HG03280 (cell line): Measurements from ENCODE around the gene CRYBG1.

Experiments
- ATAC-seq: cut with Tn5 transposase; IDR thresholded peaks from one replicate; pipeline ENCODE4 v1.9.1; 2021; ENCODE audit warnings: mild to moderate bottlenecking, moderate library complexity; ENCODE audit not compliant: unreplicated experiment

CRYBG1 gene

GRCh38 chr6:106522562-106523250, 162.2 kb downstream of the CRYBG1 start:
- no peak for ATAC-seq

DNA sequence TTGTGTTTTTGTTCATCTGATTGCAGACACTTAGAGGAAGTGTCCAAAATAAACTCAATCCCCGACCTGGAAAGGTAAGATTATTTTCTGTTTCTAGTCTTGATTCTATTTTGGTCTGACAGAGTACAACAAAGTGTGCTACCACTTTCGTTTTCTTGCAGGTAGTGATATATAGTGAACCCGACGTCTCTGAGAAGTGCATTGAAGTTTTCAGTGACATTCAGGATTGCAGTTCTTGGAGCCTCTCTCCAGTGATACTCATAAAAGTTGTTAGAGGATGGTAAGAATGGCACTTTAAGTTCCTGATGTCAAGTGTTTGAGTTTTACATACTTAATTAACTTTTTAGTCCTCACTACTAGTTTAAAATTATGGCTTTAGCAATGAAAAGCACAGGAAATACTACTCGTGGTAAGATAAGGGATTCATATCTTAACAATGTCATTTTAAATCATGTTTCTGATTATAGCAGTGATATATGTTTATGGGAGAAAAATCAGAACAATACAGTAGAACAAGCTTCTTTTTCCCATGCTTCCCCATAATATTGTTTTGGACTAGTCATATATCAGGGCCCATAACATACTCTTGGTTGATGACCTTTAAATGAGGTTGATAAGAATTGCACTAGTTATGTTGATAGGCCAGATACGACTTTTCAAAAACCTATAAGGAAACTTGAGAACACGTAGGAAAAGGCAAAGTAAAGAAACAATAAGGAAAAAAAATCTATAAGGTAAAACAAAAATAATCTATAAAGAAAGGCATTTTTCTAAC, 164.8 kb downstream of the CRYBG1 start:
- peak; percentile 35 for ATAC-seq

GRCh38 chr6:106525882-106526275, 165.4 kb downstream of the CRYBG1 start:
- ATAC-seq: no peak

DNA sequence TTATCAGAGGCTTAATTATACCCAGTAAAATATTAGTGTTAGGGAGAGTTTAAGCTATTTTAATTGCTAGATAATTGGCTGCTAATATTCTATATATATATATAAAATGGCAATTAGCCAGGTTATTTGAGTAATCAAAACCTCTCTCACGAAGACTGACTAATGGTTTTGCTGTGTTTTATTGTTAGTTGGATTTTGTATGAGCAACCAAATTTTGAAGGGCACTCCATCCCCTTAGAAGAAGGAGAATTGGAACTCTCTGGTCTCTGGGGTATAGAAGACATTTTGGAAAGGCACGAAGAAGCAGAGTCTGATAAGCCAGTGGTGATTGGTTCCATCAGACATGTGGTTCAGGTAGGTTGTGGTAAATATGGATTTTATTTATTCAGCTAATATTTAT, 166.6 kb downstream of the CRYBG1 start:
- ATAC-seq: no peak

DNA sequence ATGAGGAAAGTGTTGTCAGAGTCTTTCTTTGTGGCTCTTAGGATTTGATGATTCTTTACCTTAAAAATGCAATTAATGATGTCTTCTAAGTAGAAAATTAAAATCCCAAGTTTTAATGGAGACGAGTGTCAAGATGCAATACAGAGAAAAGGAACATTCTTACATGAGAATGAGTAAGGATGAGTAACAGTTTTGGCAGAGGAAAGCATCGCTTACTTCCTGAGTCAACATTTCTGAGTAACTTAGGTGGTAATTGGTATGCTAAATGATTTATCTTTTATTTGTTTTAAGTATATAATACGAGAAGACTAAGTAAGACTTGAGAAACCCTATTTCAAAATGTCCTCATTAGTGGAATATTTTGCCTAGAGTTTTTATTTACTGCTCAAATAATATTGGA, 167.5 kb downstream of the CRYBG1 start:
- no peak for ATAC-seq

GRCh38 chr6:106528521-106528920, 168.0 kb downstream of the CRYBG1 start:
- ATAC-seq: no peak

DNA sequence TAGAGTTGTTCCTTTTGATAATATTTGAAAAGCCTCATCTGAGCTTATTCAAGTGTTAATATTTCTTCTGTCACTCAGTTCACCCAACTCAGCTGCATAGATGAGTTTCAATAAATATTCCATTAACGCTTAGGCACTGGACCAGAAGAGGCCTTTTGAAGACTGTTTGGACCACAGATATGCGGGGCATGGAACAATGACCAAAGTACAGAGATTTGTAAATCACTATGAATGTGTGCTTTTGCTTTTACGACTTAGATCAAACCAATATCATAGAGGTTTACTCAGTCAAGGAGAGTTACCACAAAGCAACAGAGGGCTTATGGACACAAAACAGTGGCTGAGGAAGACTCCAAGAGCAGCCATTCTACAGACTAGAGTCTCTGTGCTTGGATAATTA, 168.9 kb downstream of the CRYBG1 start:
- no peak for ATAC-seq

GRCh38 chr6:106530026-106530425, 169.5 kb downstream of the CRYBG1 start:
- ATAC-seq: no peak

DNA sequence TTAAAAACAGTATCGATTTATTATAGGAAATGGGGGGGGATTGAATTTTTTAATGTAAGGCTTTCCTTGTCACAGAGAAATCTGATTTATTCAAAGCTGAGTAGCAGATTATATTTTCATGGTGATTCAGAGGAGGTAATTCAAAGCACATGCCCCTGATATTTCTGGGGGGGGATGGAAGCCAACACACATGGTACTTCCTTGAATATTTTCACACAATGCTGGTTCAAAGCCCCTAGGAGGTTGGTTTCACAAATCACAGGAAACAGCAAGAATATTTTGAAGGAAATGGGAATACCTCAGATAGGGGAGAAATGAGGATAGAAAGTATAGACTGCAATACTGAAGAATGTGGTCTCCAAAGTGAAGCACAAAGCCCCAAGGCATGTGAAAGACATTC, 170.0 kb downstream of the CRYBG1 start:
- ATAC-seq: no peak

- ATAC-seq: no peak
Measured at GRCh38 chr6:106533054-106533453, 172.5 kb downstream of the CRYBG1 start.

GRCh38 chr6:106534004-106534403, 173.5 kb downstream of the CRYBG1 start:
- ATAC-seq: no peak

DNA sequence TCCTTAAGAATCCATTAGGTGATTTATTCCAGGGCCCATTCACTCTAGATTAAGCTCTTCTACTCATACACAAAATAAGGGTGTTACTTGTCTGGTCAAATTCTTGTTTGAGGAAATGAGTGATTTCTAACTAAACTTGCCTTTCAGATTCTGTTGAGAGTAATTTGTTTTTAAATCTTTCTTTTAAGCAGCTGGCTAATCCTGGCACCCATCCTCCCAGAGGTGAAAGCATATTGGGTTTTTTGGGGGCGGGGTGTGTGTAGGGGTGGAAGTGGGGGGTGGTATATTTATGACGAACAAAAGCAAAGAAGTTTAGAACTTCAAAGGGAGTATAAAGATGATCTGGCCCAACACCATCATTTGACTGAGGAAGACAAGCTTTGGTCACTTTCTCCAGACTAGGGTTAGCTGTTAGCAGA, 174.1 kb downstream of the CRYBG1 start:
- ATAC-seq: no peak

DNA sequence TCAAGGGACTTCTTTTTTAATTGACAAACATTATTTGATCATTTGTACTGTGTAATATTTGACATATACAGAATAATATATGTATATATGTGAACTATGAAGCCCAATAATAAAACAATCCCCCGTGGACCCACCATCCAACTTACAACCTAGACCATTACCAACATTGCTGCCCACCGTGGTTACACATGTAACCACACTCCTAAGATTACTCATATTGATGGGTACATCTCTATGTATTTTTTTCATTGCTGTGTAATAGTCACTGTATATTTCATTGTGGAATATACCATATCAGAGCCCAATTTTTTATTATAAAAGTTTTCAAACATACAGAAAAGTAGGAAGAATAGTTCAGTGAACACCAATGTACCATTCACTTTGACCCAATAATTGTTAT, 174.5 kb downstream of the CRYBG1 start:
- ATAC-seq: no peak

GRCh38 chr6:106536357-106536756, 175.8 kb downstream of the CRYBG1 start:
- ATAC-seq: no peak

DNA sequence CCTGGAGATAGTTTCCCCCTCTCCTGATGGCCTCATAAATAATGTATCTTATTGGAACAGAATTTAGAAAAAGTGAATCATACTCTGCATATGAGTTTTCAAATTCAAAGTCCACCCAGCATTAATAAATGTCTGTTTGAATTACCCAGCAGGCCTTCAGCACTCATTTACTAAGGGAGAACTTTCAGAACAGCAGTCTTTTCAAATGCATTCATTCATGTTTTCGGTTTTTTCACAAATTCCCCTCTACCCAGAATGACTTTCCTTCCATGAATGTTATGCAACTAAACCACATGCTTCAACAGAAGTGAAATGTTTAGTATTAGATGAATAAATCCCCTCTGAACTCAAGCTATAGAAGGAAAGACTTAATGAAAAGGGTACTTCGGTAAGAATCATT, 176.3 kb downstream of the CRYBG1 start:
- no peak for ATAC-seq

- no peak for ATAC-seq
Measured at GRCh38 chr6:106537662-106538061, 177.1 kb downstream of the CRYBG1 start.

GRCh38 chr6:106538145-106538544, 177.6 kb downstream of the CRYBG1 start:
- ATAC-seq: no peak

GRCh38 chr6:106539936-106540335, 179.4 kb downstream of the CRYBG1 start:
- ATAC-seq: no peak

DNA sequence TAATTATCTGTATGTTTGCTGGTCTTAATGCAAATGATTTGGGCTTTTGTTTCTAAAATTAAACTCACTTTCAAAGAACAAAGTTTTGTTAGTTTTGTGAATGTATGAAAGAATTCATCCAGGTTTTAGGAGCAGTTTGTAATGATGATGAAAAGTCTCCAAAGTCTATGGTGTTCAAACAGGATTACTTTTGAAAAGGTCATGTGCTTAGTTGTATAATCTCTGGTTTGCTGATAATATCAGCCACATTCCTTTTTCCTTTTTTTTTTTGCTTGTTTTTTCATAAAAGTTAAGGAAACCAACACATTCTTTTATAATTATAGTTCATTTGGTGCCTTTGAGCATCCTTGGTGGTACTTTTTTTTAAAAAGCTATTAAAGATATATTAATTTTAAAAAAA, 179.9 kb downstream of the CRYBG1 start:
- ATAC-seq: no peak

GRCh38 chr6:106540907-106541306, 180.4 kb downstream of the CRYBG1 start:
- ATAC-seq: no peak

DNA sequence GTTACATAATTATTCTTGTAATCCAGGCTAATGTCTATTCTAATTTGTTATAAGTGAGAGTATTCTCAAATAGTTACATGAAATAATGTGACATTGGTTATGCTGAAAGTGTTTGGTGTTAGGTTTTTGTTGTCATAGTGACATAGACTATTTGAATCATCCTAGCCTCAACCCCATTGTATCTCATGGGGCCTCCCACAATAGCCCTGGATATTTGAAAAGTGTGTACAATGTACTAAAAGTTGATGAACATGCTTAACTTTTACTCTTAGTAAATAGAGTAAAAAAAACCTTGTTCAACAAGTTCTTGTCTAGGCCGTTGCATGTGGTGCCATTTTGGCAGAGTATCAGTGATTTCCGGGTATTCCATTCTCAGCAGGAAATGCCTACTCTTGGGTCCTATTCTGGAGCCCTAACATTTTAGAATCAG, 185.8 kb downstream of the CRYBG1 start:
- ATAC-seq: no peak

DNA sequence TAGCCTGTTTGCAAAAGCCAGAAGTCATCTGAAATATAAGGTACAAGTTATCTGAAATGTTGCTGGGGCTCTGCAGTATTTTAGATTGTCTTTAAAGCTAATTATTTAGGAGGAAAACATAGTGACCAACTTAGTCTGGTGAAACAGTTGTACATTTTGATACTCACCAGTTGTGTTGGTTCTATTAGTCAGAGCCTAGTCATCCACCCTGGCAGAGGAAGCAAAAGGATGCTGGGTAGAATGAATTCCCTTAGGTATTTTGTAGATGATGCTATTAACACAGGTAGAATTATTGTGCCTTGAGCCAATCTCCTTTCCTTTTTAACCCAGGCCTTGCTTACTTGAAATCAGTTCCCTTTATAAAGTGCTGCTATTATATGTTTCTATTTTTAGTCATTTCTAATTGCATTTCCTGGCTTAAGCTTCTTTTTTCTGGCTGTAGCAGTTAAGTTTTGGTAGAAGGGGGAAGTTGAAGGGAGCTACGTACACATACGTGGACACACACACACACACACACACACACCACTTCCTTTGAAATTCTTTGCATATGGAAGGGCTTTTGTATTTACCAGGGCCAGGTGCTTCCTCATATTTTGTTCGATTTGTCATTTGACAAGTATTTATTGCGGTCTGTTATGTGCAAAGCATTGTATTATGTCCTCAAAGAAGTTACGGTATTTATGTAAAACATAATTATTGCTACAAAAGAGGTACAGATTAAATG, 186.3 kb downstream of the CRYBG1 start:
- ATAC-seq: no peak
